SK-N-SH treated with all-trans-retinoic acid at 6 μM for 48 hours (cell line): ENCODE measurements around the gene SBF2.
A peak's percentile ranks its signal among the peaks of the same experiment; 100 is the strongest.

Experiments used
- ATAC-seq: fragments of 200-7000 bp; cut with Tn5 transposase; 3 replicates; pipeline ENCODE4 v1.9.1; 2020; ENCODE audit warnings: mild to moderate bottlenecking, moderate library complexity
- ARNTL ChIP-seq: fragments of 450-650 bp; formaldehyde crosslinking; IDR thresholded peaks from 2 replicates; pipeline ENCODE4 v1.5.0; 2020; ENCODE audit warnings: low read depth, mild to moderate bottlenecking, moderate library complexity, borderline replicate concordance
- BACH2 ChIP-seq: fragments of 250-450 bp; sonication (Bioruptor Pico); IDR thresholded peaks from 2 replicates; pipeline ENCODE4 v1.9.0; 2021; ENCODE audit warnings: mild to moderate bottlenecking, borderline replicate concordance
- CSDC2 ChIP-seq: fragments of 250-450 bp; sonication (Bioruptor Pico); IDR thresholded peaks from 2 replicates; pipeline ENCODE4 v1.5.0; 2020; ENCODE audit warnings: mild to moderate bottlenecking, moderate library complexity
- CSRNP3 ChIP-seq: fragments of 250-450 bp; sonication (Bioruptor Pico); IDR thresholded peaks from 2 replicates; pipeline ENCODE4 v1.5.1; 2021; ENCODE audit warnings: mild to moderate bottlenecking, moderate library complexity
- ESRRG ChIP-seq: fragments of 250-450 bp; sonication (Bioruptor Pico); IDR thresholded peaks from 2 replicates; pipeline ENCODE4 v1.6.1; 2021; ENCODE audit warnings: mild to moderate bottlenecking
- GLIS3 ChIP-seq: fragments of 250-450 bp; sonication (Bioruptor Pico); IDR thresholded peaks from 2 replicates; pipeline ENCODE4 v1.5.0; 2020; ENCODE audit warnings: mild to moderate bottlenecking, moderate library complexity
- ISL1 ChIP-seq: fragments of 250-450 bp; sonication (Bioruptor Pico); IDR thresholded peaks from 2 replicates; pipeline ENCODE4 v2.1.2; 2022; ENCODE audit warnings: mild to moderate bottlenecking, moderate library complexity
- OSR1 ChIP-seq: fragments of 250-450 bp; sonication (Bioruptor Pico); IDR thresholded peaks from 2 replicates; pipeline ENCODE4 v1.8.0; 2022; ENCODE audit warnings: moderate library complexity, mild to moderate bottlenecking, inconsistent platforms
- POU6F1 ChIP-seq: fragments of 250-450 bp; sonication (Bioruptor Pico); IDR thresholded peaks from 2 replicates; pipeline ENCODE4 v1.8.0; 2021; ENCODE audit warnings: low read depth, mild to moderate bottlenecking, moderate library complexity, borderline replicate concordance
- PPARA ChIP-seq: fragments of 250-450 bp; sonication (Bioruptor Pico); IDR thresholded peaks from 2 replicates; pipeline ENCODE4 v1.5.0; 2020; ENCODE audit warnings: mild to moderate bottlenecking, borderline replicate concordance
- SNAI2 ChIP-seq: fragments of 250-450 bp; sonication (Bioruptor Pico); IDR thresholded peaks from 2 replicates; pipeline ENCODE4 v1.5.0; 2020; ENCODE audit warnings: mild to moderate bottlenecking, moderate library complexity
- TCF4 ChIP-seq: fragments of 250-450 bp; sonication (Bioruptor Pico); IDR thresholded peaks from 2 replicates; pipeline ENCODE4 v1.8.0; 2021; ENCODE audit warnings: mild to moderate bottlenecking, moderate library complexity, borderline replicate concordance
- TOX ChIP-seq: fragments of 250-450 bp; sonication (Bioruptor Pico); IDR thresholded peaks from 2 replicates; pipeline ENCODE4 v1.8.0; 2021; ENCODE audit warnings: mild to moderate bottlenecking, moderate library complexity, borderline replicate concordance
- ZC3H10 ChIP-seq: fragments of 250-450 bp; sonication (Bioruptor Pico); IDR thresholded peaks from 2 replicates; pipeline ENCODE4 v1.5.1; 2021; ENCODE audit warnings: mild to moderate bottlenecking, moderate library complexity
- ZFP30 ChIP-seq: fragments of 450-650 bp; formaldehyde crosslinking; IDR thresholded peaks from 2 replicates; pipeline ENCODE4 v1.5.0; 2022; ENCODE audit warnings: mild to moderate bottlenecking, moderate library complexity
- ZNF565 ChIP-seq: fragments of 450-650 bp; formaldehyde crosslinking; conservative IDR thresholded peaks from 2 replicates; pipeline ENCODE4 v1.5.0; 2020; ENCODE audit warnings: low read depth, mild to moderate bottlenecking, moderate library complexity
- ZNF70 ChIP-seq: fragments of 450-650 bp; formaldehyde crosslinking; IDR thresholded peaks from 2 replicates; pipeline ENCODE4 v1.5.0; 2020; ENCODE audit warnings: mild to moderate bottlenecking, moderate library complexity
- ZNF8 ChIP-seq: fragments of 450-650 bp; formaldehyde crosslinking; IDR thresholded peaks from 2 replicates; pipeline ENCODE4 v1.5.0; 2020; ENCODE audit warnings: mild to moderate bottlenecking, moderate library complexity
- TF ChIP-seq, protein P1 (sequence below): fragments of 250-450 bp; sonication (Bioruptor Pico); IDR thresholded peaks from 2 replicates; pipeline ENCODE4 v1.5.0; 2020; ENCODE audit warnings: mild to moderate bottlenecking, moderate library complexity
- TF ChIP-seq, protein P2 (sequence below): fragments of 250-450 bp; sonication (Bioruptor Pico); IDR thresholded peaks from 2 replicates; pipeline ENCODE4 v1.8.0; 2020; ENCODE audit warnings: mild to moderate bottlenecking, moderate library complexity, borderline replicate concordance
- TF ChIP-seq, protein P3 (sequence below): fragments of 250-450 bp; sonication (Bioruptor Pico); IDR thresholded peaks from 2 replicates; pipeline ENCODE4 v1.5.1; 2020; ENCODE audit warnings: low read depth, mild to moderate bottlenecking, moderate library complexity

The SBF2 gene

DNA sequence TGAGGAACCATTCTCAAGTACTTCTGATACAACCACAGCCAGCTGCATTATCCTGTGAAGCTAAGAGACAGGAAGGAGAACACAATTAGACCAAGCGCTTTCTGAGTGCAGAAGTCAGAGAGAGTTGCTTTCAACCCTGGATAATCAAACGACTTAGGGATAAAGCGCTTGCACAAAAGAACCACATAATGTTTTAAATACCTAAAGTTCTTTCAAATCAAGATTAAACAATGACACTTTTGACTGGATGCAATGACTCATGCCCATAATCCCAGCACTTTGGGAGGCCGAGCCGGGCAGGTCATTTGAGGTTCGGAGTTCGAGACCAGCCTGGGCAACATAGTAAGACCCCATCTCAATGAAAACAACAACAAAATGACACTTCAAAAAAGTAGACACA, 485.1 kb downstream of the SBF2 start:
- no peak for TF ChIP-seq ZNF565 (CRISPR knock-in tag)
- TF ChIP-seq PPARA (CRISPR knock-in tag): no peak
- no peak for TF ChIP-seq BACH2 (CRISPR knock-in tag)
- no peak for TF ChIP-seq ZNF70 (CRISPR knock-in tag)
- TF ChIP-seq, protein P1, sequence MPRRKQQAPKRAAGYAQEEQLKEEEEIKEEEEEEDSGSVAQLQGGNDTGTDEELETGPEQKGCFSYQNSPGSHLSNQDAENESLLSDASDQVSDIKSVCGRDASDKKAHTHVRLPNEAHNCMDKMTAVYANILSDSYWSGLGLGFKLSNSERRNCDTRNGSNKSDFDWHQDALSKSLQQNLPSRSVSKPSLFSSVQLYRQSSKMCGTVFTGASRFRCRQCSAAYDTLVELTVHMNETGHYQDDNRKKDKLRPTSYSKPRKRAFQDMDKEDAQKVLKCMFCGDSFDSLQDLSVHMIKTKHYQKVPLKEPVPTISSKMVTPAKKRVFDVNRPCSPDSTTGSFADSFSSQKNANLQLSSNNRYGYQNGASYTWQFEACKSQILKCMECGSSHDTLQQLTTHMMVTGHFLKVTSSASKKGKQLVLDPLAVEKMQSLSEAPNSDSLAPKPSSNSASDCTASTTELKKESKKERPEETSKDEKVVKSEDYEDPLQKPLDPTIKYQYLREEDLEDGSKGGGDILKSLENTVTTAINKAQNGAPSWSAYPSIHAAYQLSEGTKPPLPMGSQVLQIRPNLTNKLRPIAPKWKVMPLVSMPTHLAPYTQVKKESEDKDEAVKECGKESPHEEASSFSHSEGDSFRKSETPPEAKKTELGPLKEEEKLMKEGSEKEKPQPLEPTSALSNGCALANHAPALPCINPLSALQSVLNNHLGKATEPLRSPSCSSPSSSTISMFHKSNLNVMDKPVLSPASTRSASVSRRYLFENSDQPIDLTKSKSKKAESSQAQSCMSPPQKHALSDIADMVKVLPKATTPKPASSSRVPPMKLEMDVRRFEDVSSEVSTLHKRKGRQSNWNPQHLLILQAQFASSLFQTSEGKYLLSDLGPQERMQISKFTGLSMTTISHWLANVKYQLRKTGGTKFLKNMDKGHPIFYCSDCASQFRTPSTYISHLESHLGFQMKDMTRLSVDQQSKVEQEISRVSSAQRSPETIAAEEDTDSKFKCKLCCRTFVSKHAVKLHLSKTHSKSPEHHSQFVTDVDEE: no peak
- no peak for TF ChIP-seq ZNF8 (CRISPR knock-in tag)
- TF ChIP-seq, protein P2, sequence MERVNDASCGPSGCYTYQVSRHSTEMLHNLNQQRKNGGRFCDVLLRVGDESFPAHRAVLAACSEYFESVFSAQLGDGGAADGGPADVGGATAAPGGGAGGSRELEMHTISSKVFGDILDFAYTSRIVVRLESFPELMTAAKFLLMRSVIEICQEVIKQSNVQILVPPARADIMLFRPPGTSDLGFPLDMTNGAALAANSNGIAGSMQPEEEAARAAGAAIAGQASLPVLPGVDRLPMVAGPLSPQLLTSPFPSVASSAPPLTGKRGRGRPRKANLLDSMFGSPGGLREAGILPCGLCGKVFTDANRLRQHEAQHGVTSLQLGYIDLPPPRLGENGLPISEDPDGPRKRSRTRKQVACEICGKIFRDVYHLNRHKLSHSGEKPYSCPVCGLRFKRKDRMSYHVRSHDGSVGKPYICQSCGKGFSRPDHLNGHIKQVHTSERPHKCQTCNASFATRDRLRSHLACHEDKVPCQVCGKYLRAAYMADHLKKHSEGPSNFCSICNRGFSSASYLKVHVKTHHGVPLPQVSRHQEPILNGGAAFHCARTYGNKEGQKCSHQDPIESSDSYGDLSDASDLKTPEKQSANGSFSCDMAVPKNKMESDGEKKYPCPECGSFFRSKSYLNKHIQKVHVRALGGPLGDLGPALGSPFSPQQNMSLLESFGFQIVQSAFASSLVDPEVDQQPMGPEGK: no peak
- no peak for TF ChIP-seq ZC3H10
- TF ChIP-seq CSDC2: no peak
- TF ChIP-seq GLIS3 (CRISPR knock-in tag): no peak
- no peak for TF ChIP-seq TCF4 (CRISPR knock-in tag)
- no peak for TF ChIP-seq TOX
- TF ChIP-seq ESRRG: no peak
- no peak for TF ChIP-seq OSR1
- TF ChIP-seq SNAI2: no peak
- TF ChIP-seq POU6F1 (CRISPR knock-in tag): no peak
- no peak for ATAC-seq

- no peak for TF ChIP-seq POU6F1 (CRISPR knock-in tag)
- no peak for TF ChIP-seq ZNF565 (CRISPR knock-in tag)
- TF ChIP-seq ZNF8 (CRISPR knock-in tag): peak; percentile 90
- TF ChIP-seq CSRNP3: no peak
- no peak for TF ChIP-seq ISL1 (CRISPR knock-in tag)
- no peak for TF ChIP-seq SNAI2
- no peak for ATAC-seq
These were observed 486.9 kb downstream of the SBF2 start for GRCh38 chr11:9806946-9807687.

DNA sequence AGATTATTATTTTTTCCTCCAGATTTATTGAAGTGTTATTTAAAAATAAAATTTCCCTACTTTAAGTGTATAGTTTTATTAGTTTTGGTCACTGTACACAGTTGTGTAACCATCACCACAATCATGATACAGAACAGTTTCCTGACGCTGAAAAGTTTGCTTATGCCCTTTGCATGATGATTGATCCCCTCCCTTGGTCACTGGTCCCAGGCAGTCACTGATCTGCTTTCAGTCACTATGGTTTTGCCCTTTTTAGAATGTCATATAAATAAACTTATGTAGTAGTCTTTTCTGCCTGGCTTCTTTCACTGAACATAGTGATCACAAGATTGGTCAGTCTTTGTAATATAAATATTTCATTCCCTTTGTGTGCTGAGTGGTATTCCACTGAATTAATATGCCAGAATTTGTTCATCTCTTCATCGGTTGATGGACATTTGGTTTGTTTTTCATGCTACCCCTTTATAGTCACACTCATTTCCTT, 489.6 kb downstream of the SBF2 start:
- TF ChIP-seq ARNTL (CRISPR knock-in tag) (no peak), ISL1 (CRISPR knock-in tag) (no peak), BACH2 (CRISPR knock-in tag) (no peak), ZFP30 (no peak), ZNF8 (CRISPR knock-in tag) (no peak), TOX (no peak), ESRRG (no peak)
- TF ChIP-seq, protein P1: no peak
- TF ChIP-seq, protein P3, sequence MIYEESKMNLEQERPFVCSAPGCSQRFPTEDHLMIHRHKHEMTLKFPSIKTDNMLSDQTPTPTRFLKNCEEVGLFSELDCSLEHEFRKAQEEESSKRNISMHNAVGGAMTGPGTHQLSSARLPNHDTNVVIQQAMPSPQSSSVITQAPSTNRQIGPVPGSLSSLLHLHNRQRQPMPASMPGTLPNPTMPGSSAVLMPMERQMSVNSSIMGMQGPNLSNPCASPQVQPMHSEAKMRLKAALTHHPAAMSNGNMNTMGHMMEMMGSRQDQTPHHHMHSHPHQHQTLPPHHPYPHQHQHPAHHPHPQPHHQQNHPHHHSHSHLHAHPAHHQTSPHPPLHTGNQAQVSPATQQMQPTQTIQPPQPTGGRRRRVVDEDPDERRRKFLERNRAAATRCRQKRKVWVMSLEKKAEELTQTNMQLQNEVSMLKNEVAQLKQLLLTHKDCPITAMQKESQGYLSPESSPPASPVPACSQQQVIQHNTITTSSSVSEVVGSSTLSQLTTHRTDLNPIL (CRISPR knock-in tag): no peak
- TF ChIP-seq, all 23 proteins: peak for 0
- ATAC-seq: no peak
